ENCODE measurements around the gene EPB41L4A.

GRCh38 chr5:112116371-112116770 lies 302.7 kb downstream of the EPB41L4A start:
- TF ChIP-seq POLR2AphosphoS5 (IDR thresholded peaks at IDR 0.05) (no peak), EP300 (IDR thresholded peaks at IDR 0.05) (no peak)
